Fibroblast of mammary gland (primary cell): ENCODE measurements around the gene TXNDC11.

Source experiments
- DNase-seq: peaks from one replicate; pipeline ENCODE4 v3.0.0-alpha.2; 2010; ENCODE audit warnings: low read depth
- H3K4me3 ChIP-seq: 2 replicates; pipeline ENCODE4 v1.5.1; 2011; ENCODE audit warnings: low read depth, mild to moderate bottlenecking, low read length, moderate library complexity; ENCODE audit not compliant: control insufficient read depth
- CTCF ChIP-seq: conservative IDR thresholded peaks from 2 replicates; pipeline ENCODE4 v1.5.1; 2011; ENCODE audit warnings: low read depth, low read length, inconsistent platforms; ENCODE audit not compliant: control insufficient read depth, insufficient read depth

Gene TXNDC11

DNA sequence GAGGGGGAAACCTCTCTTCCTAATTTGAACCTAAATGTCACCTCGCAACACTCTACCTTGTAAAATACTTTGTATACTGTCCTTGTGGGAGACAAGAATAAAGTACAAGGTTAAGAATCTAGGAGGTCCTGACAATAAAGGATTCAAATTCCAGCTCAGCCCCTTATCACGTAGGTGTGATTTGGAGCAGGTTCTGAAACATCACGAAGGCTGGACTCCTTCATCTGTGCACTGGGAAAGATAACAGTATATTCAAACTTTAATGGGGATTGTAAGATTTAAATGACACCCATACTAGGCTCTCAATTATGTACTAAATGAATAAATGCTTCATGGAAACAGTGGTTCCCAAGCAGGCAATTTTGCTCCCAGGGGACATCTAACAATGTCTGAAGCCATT, 2.1 kb downstream of the TXNDC11 start:
- H3K4me3 ChIP-seq, result peak overlapping the region; percentile 90
- no peak for TF ChIP-seq CTCF
- no peak for DNase-seq

- TF ChIP-seq CTCF, result no peak
- H3K4me3 ChIP-seq, result no peak overlapping the region
- DNase-seq, result no peak
Measured at GRCh38 chr16:11738742-11739544, 3.7 kb downstream of the TXNDC11 start.

GRCh38 chr16:11737713-11738112, 4.9 kb downstream of the TXNDC11 start:
- no peak for TF ChIP-seq CTCF
- no peak overlapping the region for H3K4me3 ChIP-seq
- DNase-seq, result no peak

GRCh38 chr16:11736903-11737302, 5.8 kb downstream of the TXNDC11 start:
- TF ChIP-seq CTCF, result no peak
- DNase-seq, result no peak
- H3K4me3 ChIP-seq, result no peak overlapping the region

GRCh38 chr16:11735787-11736186, 6.9 kb downstream of the TXNDC11 start:
- TF ChIP-seq CTCF, result no peak
- DNase-seq, result no peak
- no peak overlapping the region for H3K4me3 ChIP-seq

- no peak overlapping the region for H3K4me3 ChIP-seq
Measured at GRCh38 chr16:11734653-11735043, 8.0 kb downstream of the TXNDC11 start.

More at GRCh38 chr16:11734653-11735043, 8.0 kb downstream of the TXNDC11 start:
- no peak for DNase-seq
- TF ChIP-seq CTCF, result no peak
